GM23338 (cell line): ENCODE data around the gene AAMDC. TPM values are rescaled to one million over a fixed set of nuclear protein-coding genes. Genes with fewer than 3 reads are reported as not detected.

Experiments used
- ATAC-seq: fragments of 200-7000 bp; cut with Tn5 transposase; 3 replicates; pipeline ENCODE4 v1.9.1; 2020
- DNase-seq: peaks from one replicate; pipeline ENCODE4 v3.0.0-alpha.2; 2015; ENCODE audit warnings: low spot score
- H2AFZ ChIP-seq: fragments of 200-600 bp; sonication (generic); 2 replicates; pipeline ENCODE4 v1.8.0; 2016; ENCODE audit warnings: antibody characterized with exemption, mild to moderate bottlenecking, moderate library complexity
- H3F3A ChIP-seq: fragments of 200-600 bp; sonication (generic); replicated peaks from 2 replicates; pipeline ENCODE4 v1.8.0; 2017; ENCODE audit warnings: antibody characterized with exemption, mixed run types, low read depth
- H3K27ac ChIP-seq: fragments of 200-600 bp; sonication (generic); 2 replicates; pipeline ENCODE4 v1.6.1; 2016; ENCODE audit warnings: low read depth
- H3K27me3 ChIP-seq: fragments of 200-600 bp; sonication (generic); 2 replicates; pipeline ENCODE4 v1.8.0; 2016; ENCODE audit warnings: mild to moderate bottlenecking, mixed run types, moderate library complexity; ENCODE audit not compliant: insufficient read depth
- H3K36me3 ChIP-seq: fragments of 200-600 bp; sonication (generic); 2 replicates; pipeline ENCODE4 v1.8.0; 2016; ENCODE audit warnings: mild to moderate bottlenecking; ENCODE audit not compliant: insufficient read depth
- H3K4me1 ChIP-seq: fragments of 200-600 bp; sonication (generic); 2 replicates; pipeline ENCODE4 v1.8.0; 2016; ENCODE audit warnings: mild to moderate bottlenecking, moderate library complexity; ENCODE audit not compliant: insufficient read depth
- H3K4me2 ChIP-seq: fragments of 200-600 bp; sonication (generic); 2 replicates; pipeline ENCODE4 v1.7.1; 2017; ENCODE audit warnings: mixed run types
- H3K4me3 ChIP-seq: fragments of 200-600 bp; sonication (generic); 2 replicates; pipeline ENCODE4 v1.6.1; 2016; ENCODE audit warnings: mixed run types
- H3K79me2 ChIP-seq: fragments of 200-600 bp; sonication (generic); replicated peaks from 2 replicates; pipeline ENCODE4 v1.8.0; 2017; ENCODE audit warnings: mild to moderate bottlenecking; ENCODE audit not compliant: insufficient read depth
- H3K9me2 ChIP-seq: fragments of 200-600 bp; sonication (generic); 2 replicates; pipeline ENCODE4 v1.8.0; 2017; ENCODE audit not compliant: insufficient read depth
- H4K20me1 ChIP-seq: fragments of 200-600 bp; sonication (generic); replicated peaks from 2 replicates; pipeline ENCODE4 v1.8.0; 2017; ENCODE audit warnings: mild to moderate bottlenecking; ENCODE audit not compliant: insufficient read depth
- H3K27ac Mint-ChIP-seq: 2 replicates; pipeline ENCODE4 v1.8.0; 2020; ENCODE audit warnings: inconsistent platforms, mild to moderate bottlenecking, moderate library complexity, mixed read lengths
- H3K27me3 Mint-ChIP-seq: 3 replicates; pipeline ENCODE4 v1.8.0; 2022; ENCODE audit warnings: low read depth, mild to moderate bottlenecking, moderate library complexity, mixed read lengths, inconsistent platforms; ENCODE audit not compliant: insufficient read depth, poor library complexity
- H3K36me3 Mint-ChIP-seq: 3 replicates; pipeline ENCODE4 v1.8.0; 2021; ENCODE audit warnings: low read depth, mild to moderate bottlenecking, inconsistent platforms, moderate library complexity, mixed read lengths
- H3K4me1 Mint-ChIP-seq: 3 replicates; pipeline ENCODE4 v1.8.0; 2020; ENCODE audit warnings: mild to moderate bottlenecking, inconsistent platforms, mixed read lengths
- H3K4me3 Mint-ChIP-seq: 3 replicates; pipeline ENCODE4 v1.8.0; 2021; ENCODE audit warnings: moderate library complexity, mild to moderate bottlenecking, inconsistent platforms, mixed read lengths
- H3K9me3 Mint-ChIP-seq: 3 replicates; pipeline ENCODE4 v1.8.0; 2020; ENCODE audit warnings: moderate library complexity, mild to moderate bottlenecking, inconsistent platforms, mixed read lengths
- CREB1 ChIP-seq: fragments of 250-450 bp; sonication (Bioruptor Pico); IDR thresholded peaks from 2 replicates; pipeline ENCODE4 v1.5.0; 2020; ENCODE audit warnings: low read depth, mild to moderate bottlenecking, moderate library complexity
- EZH2 ChIP-seq: fragments of 200-600 bp; sonication (generic); IDR thresholded peaks from one replicate; pipeline ENCODE4 v1.8.0; 2017; ENCODE audit warnings: antibody characterized with exemption, mild to moderate bottlenecking, low read depth; ENCODE audit not compliant: unreplicated experiment
- EZH2phosphoT487 ChIP-seq: fragments of 200-600 bp; sonication (generic); IDR thresholded peaks from one replicate; pipeline ENCODE4 v1.8.1; 2018; ENCODE audit warnings: antibody characterized with exemption; ENCODE audit not compliant: unreplicated experiment
- NANOG ChIP-seq: IDR thresholded peaks from 2 replicates; pipeline ENCODE4 v1.6.1; 2016; ENCODE audit warnings: antibody characterized with exemption, borderline replicate concordance
- POLR2AphosphoS5 ChIP-seq: IDR thresholded peaks from 2 replicates; pipeline ENCODE4 v1.6.1; 2016; ENCODE audit warnings: antibody characterized with exemption, low read depth
- REST ChIP-seq: IDR thresholded peaks from one replicate; pipeline ENCODE4 v1.6.1; 2018; ENCODE audit warnings: antibody characterized with exemption; ENCODE audit not compliant: unreplicated experiment
- STAT1 ChIP-seq: IDR thresholded peaks from one replicate; pipeline ENCODE4 v1.6.1; 2016; ENCODE audit warnings: antibody characterized with exemption; ENCODE audit not compliant: unreplicated experiment
- ZNF114 ChIP-seq: fragments of 250-450 bp; sonication (Bioruptor Pico); IDR thresholded peaks from 2 replicates; pipeline ENCODE4 v1.5.0; 2020; ENCODE audit warnings: mild to moderate bottlenecking, moderate library complexity
- ZNF331 ChIP-seq: fragments of 250-450 bp; sonication (Bioruptor Pico); IDR thresholded peaks from 2 replicates; pipeline ENCODE4 v1.5.0; 2020; ENCODE audit warnings: low read depth, mild to moderate bottlenecking, moderate library complexity
- ZNF462 ChIP-seq: fragments of 250-450 bp; sonication (Bioruptor Pico); IDR thresholded peaks from 2 replicates; pipeline ENCODE4 v1.5.0; 2020; ENCODE audit warnings: mild to moderate bottlenecking, moderate library complexity
- polyA plus RNA-seq: library from polyadenylated mRNA; unstranded; fragments of >200 nt; fragmentation: Nextera tagmentation; extraction: Ambion mirVana; gene quantifications from 2 replicates; pipeline ENCODE4 v1.2.1, GENCODE V29; 2016
- total RNA-seq: library from RNA; depleted of rRNA; stranded (reverse); fragments of >200 nt; shearing (Covaris generic); gene quantifications from 2 replicates; pipeline ENCODE4 v1.2.3, GENCODE V29; 2014
- TF ChIP-seq, protein P1 (sequence below): IDR thresholded peaks from 2 replicates; pipeline ENCODE4 v1.6.1; 2016; ENCODE audit warnings: antibody characterized with exemption

AAMDC gene
- total and polyA plus RNA-seq, 2 experiments from 2014 or later: 5.3 to 50.2 TPM

GRCh38 chr11:77778118-77778517 is 42.8 kb upstream of the AAMDC start (continued):
- TF ChIP-seq EZH2 (no peak), ZNF114 (CRISPR knock-in tag) (no peak), CREB1 (CRISPR knock-in tag) (no peak), POLR2AphosphoS5 (no peak), STAT1 (no peak), NANOG (no peak)
- TF ChIP-seq, protein P1, sequence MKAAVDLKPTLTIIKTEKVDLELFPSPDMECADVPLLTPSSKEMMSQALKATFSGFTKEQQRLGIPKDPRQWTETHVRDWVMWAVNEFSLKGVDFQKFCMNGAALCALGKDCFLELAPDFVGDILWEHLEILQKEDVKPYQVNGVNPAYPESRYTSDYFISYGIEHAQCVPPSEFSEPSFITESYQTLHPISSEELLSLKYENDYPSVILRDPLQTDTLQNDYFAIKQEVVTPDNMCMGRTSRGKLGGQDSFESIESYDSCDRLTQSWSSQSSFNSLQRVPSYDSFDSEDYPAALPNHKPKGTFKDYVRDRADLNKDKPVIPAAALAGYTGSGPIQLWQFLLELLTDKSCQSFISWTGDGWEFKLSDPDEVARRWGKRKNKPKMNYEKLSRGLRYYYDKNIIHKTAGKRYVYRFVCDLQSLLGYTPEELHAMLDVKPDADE: no peak

DNA sequence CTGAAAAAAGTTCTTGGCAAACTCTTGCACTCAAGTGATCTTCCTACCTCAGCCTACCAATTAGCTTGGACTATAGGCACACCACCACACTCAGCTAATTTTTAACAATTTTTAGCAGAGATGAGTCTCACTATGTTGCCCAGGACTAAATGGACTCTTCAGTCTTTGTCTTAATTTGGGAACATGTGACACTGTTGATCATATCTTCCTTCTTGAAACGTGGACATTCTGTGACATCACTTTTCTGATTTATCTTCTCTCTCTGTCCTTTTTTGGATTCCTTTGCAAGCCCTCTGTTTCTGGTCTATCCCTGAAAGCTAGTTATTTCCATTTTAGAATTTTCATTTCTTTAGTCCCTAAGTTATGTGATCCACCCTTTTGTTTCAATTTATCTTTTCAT is 42.4 kb upstream of the AAMDC start:
- DNase-seq (no peak), ATAC-seq (no peak)
- H3K36me3 ChIP-seq: no peaks in the 10 kb centered on the region
- 0 out of 2 replicates have a peak, but pooled peaks cover 2% of the 10 kb centered on the region for H3F3A ChIP-seq
- H4K20me1 ChIP-seq: peaks cover 28% of the 10 kb centered on the region; the same call in 1 of the 2 replicates
- H2AFZ ChIP-seq: no peak overlapping the region
- no peak overlapping the region for H3K4me3 ChIP-seq
- H3K4me1 ChIP-seq: peaks cover 14% of the 10 kb centered on the region
- Mint-ChIP-seq H3K27ac (peak overlapping the region; percentile 40; the same call in 1 of the 2 replicates), H3K4me3 (no peak overlapping the region; the same call in 2 of the 3 replicates), H3K36me3 (peaks cover 12% of the 10 kb centered on the region; the same call in 2 of the 3 replicates), H3K4me1 (peaks cover 13% of the 10 kb centered on the region), H3K27me3 (peaks cover 5% of the 10 kb centered on the region), H3K9me3 (no peaks in the 10 kb centered on the region)
- peak overlapping the region; percentile 56; the same call in 1 of the 2 replicates for H3K27ac ChIP-seq
- 0 out of 2 replicates have a peak overlapping the region, but pooled peaks have one; percentile 4 for H3K4me2 ChIP-seq
- peaks cover 96% of the 10 kb centered on the region for H3K79me2 ChIP-seq
- no peaks in the 10 kb centered on the region for H3K9me2 ChIP-seq
- no peaks in the 10 kb centered on the region for H3K27me3 ChIP-seq
- TF ChIP-seq STAT1: no peak
- TF ChIP-seq ZNF331: no peak
- no peak for TF ChIP-seq ZNF114 (CRISPR knock-in tag)
- TF ChIP-seq ZNF462 (CRISPR knock-in tag): no peak
- TF ChIP-seq EZH2phosphoT487: no peak
- no peak for TF ChIP-seq REST
- TF ChIP-seq, protein P1: no peak
- no peak for TF ChIP-seq EZH2
